ENCODE measurements around the gene TWIST2.

The TWIST2 gene

DNA sequence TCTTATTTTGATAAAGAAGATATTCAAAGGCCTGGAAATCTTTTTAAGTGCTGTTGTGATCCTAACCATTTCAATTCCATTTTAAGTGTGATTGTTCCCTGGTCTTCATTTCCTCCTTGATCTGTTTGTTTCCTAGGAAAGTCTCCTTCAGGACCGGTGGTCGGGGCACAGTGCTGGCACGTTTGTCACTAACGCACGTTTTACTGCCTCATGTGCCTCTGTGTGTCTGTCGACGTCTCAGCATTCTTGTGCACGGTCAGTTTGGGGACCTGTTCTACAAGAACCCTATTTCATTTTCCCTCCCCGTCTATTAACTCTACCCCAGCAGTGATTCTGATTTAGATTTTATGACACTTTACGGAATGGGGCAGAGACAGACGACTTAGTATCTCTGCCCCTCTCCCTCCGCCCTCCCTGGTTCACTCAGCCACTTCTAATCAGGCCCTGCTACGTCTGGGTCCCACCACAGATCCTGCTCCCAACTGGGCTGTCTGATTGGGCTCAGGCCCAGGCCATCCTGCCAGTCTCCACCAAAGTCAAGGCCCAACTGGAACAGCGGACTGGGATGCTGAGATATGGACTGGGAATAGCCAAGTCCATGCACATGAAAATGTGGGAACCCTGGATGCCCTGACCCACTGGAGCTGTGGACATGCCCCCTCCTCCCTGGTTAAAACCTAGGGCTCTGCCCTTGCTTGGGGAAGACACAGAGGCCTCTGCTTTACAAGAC is 95.6 kb downstream of the TWIST2 start:
- no peak for DNase-seq

DNA sequence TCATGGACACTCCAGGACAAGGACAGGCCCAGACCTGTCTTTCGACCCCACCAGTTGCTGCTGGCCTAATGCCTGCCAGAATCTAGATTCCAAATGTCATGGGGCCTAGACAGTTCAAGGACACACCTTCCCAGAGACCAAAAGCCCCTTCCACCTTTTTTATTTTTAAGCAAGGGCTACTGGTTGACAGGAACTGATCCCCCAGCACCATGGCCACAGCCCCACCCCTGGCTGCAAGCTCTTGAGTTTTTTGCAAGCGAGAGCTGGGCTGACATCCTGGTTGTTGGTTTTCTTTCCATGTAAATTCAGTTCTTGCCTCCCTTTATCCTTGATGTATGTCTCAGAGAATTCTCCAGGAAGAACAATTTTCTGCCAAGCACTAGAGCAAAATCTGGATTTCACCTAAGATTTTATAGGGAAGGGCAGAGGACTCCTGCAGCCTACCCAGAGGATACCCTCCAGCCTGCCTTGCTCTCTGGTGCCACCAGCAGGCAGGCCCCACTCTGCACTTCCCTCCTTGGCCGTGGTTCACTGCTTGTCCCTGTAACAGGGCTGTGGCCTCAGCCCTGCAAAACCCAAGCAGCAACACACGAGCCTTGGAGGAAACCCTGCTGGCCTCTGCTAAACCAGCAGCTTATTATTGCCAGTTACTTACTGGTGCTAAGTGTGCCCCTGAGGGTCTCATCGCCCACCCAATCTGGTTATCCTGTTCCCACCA is 97.7 kb downstream of the TWIST2 start:
- peak; percentile 39 for DNase-seq

DNA sequence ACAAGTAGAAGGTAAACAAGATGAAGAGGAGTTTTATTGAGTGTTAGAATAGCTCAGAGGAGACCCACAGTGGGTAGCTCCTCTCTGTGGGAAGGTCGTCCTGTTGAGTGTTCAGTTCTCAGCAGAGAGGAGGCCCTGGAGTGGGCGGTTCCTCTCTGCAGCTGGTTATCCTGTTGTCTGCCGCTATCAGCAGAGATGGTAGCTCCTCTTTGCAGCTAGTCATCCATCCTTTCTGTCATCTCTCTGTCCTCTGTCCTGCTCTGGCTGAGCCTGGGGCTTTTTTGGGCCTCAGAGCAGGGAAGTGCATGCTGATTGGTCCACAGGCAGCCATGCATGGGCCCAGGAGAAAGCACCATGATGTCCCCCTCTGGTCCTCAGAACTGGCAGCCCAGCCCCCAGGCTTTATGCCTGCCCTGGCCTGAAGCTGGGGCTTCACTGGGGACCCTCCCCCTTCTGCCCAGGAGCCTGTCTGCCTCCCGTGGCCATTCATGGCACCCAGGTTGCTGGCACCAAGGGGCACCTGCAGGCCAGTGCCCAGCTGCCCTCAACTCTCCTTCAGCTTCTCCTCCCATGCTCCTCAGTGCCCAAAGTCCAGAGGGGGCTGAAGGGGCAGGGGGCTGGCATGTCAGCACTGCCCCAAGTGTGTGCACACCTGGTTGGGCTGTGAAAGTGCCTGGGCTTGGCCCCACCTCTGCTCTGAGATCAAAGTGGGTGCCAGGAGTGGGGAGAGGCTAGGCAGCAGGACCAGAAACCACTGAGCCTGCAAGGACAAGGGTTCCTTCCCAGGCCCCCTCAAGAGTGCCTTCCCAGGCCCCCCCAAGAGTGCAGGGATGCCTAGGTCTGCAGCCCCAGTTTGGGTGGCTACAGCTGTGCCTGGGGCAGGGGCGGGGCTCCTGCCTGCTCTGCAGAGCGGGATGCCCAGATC is 98.7 kb downstream of the TWIST2 start:
- DNase-seq, result no peak

DNA sequence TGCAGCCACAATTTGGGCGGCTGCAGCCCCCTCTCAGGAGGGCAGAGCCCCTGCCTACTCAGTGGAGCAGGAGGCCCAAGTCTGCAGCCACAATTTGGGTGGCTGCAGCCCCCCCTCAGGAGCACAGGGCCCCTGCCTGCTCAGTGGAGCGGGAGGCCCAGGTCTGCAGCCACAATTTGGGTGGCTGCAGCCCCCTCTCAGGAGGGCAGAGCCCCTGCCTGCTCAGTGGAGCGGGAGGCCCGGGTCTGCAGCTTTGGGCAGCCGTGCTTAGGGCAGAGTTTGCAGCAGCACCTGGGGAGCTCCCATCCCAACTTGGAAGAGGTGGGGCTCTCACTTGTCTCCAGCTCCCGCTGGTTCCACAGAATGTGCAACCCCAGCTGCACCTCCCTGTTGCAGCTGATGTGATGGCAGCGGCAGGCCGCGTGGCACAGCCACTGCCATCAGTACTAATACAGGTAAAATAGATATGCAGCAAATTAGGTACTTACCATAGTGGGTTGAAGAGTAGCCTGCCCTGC is 99.4 kb downstream of the TWIST2 start:
- DNase-seq, result no peak

DNA sequence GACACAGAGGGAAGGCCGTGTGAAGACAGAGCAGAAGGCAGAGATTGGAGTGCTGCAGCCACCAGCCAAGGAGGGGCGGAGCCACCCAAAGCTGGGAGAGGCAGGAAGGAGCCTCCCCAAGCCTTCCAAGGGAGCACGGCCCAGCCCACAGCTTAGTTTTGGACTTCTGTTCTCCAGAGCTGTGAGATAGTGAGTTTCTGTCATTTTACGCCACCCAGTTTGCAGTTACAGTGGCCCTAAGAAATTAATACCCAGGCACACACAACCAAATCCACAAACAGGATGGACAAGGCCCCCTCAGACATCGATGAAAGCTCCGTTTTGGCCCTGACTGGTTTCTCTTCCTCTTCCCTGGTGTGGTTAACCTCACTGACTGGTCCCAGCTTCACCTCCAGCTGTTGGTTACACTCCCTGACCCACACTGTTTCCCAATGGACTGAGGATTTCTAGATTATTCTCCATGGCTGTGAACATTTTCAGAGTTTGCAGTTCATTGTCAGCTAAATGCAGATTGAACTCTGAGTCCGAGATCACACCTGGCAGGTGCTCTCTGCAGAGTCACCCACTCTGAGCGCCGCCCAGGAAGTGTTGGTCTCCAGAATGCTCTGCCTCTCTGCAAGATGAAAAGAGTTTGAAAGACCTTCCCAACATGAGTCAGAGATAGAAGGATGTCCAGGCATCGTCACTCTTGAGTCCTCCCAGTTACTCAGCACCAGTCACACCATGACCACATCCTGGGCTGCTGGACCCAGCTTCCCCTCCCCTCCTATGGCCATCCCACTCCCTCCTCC is 100.2 kb downstream of the TWIST2 start:
- peak; percentile 4 for DNase-seq

DNA sequence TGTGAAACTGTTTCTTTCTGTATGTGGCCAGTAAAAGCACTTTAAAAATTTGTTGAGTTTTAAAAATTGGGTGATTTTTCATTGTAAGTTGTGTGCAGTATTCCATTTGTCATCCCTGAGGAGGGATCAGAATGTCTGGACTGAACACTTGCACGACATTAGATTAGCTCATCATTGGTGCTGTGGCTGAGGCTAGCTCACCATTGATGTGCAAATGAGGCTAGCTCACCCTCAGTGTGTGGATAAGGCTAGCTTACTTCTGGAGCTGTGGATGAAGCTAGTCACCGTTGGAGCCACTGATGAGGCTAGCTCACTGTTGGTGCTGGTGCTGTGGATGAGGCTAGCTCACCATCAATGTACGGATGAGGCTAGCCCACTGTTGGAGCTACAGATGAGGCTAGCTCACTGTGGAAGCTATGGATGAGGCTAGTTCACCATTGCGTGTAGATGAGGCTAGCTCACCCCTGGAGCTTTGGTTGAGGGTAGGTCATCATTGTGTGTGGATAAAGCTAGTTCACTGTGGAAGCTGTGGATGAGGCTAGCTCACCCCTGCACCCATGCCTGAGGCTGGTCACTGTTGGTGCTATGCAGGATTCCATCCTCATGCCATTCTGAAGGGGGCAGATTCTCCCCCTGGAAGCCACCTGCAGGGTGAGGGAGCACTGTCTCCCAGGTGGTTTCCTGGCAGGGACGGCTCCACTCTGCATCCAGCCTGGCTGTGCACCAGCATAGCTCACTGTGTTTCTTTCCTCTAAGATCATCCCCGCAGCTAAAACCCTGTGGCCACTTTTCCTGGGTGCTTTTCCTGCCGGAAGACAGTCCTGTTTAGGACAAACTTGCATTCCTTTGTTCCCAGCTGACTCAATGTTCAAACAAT is 101.1 kb downstream of the TWIST2 start:
- DNase-seq, result no peak

DNA sequence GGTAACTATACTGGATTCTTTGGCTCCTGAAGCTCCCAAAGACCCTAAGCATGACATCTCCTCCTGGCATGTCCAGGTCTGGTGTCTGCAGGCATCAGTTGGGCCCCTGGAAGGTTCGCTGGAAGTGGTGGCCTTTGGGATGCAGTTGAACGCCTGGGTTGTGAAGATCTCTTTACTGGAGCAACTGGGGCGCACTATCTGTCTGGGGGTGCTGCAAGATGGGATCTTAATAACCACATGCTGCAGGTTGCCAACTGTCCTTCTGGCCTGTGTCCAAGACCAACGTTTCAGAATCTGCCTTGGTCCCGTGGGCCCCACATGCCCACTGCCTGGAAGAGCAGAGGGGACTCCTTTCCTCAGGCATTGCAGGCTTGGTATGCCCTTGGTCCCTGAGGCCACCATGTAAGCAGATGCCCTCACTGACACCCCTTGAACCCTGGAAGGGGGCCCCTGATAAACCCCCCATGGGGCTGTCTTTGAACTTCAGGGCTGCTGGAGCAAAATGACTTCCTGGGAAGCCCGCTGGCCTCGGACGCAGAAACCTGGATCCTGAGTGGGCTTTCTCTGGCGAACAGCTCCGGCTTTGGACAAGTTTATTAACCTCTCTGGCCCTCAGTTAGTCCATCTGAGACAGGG is 101.9 kb downstream of the TWIST2 start:
- DNase-seq, result no peak

DNA sequence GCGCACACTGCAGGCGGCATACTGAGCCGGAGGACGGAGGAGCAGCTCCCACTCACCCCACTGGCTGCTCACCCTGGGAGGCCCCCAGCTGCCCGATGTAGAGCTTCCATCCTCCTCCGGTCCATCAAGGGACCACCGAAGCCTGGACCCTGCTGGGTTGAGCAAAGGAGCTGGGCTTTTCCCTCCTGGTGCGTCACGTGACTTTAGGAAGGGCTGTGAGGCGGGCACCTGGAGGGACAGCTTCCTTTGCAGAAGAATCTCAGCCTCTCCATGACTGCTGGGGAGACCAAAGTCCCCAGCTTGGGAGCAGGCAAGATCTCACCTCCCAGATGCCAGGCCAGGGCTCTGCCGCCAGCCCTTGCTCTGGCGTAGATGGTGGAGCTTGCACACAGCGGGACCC is 102.7 kb downstream of the TWIST2 start:
- DNase-seq, result no peak

DNA sequence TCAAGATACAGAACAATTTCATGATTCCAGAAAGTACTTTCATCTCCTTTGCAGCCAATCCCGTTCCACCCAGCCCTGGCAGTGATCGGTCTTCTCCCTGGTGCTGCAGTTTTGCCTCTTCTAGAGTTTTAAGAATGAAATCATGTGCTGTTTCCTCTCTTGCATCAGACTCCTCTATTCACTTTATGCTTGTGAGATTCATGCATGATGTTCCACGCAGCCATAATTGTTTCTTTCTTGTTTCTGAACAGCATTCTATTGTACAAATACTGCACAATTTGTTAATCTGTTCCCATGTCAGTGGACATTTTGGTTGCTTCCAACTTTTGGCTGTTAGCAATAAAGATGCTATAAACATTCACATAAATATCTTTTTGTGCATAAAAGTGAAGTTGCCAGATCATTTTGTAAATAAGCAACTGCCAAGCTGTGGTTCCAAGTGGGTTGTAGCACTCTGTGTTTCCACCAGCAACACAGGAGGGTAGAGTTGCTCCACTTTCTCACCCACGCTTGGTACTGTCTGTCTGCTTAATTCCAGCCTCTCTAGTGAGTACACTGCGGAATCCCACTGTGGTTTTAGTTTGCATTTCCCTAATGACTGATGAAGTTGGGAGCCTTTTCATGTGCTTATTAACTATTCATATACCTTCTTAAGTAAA is 104.5 kb downstream of the TWIST2 start:
- no peak for DNase-seq

DNA sequence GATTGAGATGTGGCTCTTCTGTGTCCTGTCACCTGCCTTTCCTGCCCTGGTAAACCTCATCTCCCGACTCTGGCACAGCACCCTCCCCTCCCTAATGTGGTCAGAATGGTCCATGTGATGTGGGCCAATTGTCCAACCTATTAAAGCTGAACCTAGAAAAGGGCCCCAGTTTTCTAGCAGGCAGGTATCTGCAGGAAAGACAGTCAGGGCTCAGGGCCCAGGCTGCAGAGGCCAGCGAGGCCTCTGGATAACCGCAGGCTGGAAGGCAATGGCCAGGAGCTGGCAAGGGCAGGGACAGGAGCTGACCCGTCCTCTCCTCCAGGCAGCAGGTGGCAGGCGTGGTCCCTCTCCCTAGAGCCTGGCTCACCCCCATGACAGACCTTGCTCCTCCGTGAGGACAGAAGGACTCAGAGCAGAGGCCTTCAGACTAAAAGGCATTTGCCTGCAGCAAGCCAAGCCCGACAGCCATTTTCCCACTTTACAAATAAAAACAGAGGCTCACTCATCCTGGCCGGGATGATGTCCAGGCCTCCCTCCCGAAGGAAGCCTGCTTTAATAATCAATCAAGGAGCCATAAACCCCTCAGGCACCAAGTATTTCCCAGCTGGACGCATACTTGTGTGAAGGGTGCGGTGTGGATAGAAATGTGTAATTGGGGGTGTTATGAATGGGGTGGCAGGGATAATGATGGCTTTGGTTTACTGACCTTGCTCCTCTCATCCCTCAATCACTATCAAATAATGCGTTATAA is 107.1 kb downstream of the TWIST2 start:
- DNase-seq, result no peak

DNA sequence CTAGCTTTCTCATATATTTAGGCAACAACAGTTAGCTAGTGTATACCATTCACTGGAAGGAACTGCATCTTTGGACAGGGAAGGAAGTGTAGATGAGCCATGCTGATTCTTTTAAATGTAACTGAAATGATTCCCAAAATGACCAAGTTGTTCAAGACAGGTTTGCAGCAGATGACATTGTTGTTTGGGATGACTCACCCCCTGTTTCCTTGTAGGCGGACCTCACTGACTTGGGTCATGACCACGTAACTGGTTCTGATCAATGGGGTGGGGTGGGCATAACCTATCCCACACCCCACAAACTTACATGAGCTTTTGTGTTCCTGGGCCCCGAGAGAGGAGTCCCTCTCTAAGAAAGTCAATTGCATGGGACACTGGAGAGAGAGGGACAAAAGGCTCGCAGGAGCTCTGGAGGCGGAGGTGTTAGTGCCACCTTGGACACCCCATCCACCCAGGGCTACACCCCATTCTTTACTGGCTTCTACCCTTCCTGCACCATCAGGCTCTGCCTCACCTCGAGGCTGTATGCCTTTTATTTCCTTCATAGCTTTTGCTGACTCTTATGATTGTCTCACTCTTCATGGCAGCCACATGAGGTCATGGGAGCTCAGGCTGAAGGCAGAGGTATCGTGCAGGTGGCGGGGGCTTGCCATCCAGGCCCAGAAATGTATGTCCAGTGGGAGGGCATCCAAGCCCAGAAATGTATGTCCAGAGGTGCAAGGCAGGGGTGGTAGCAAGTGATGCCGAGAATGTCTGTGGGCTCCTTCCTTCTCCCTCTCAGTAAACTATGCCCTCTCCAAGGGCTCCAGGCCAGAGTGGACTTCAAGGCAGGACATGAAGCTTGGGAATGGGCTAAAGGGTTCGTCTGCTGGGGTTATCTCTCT is 108.0 kb downstream of the TWIST2 start:
- no peak for DNase-seq

DNA sequence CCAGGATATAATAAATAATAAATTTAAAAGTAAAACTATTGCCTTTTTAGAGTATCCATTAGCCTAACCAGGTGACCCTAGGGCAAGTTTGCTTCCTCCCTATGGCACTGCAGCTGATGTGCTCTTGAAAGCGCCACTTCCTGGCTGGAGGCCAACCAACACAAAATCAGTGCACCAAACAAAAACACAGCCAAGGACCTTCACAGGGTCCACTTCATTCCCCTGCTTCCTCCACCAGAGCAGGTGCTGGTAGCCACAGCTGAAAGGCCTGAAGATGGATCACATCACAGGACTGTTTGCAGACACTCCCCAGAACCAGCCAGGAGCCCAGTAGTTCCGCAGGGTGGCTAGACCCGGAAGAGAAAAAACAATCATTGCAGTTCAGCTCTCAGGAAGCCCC is 108.8 kb downstream of the TWIST2 start:
- no peak for DNase-seq
